ENCODE measurements around the gene ALDH18A1. TPM values are rescaled to one million over a fixed set of nuclear protein-coding genes. Genes with fewer than 3 reads are reported as not detected.

Gene ALDH18A1
- total RNA-seq, 1 donor: 78.1 TPM

- no peak for DNase-seq (ENCODE audit: low read depth in 2 of 3, low spot score in 2 of 3)
Observed at GRCh38 chr10:95559896-95560277, 96.6 kb downstream of the ALDH18A1 start.

DNA sequence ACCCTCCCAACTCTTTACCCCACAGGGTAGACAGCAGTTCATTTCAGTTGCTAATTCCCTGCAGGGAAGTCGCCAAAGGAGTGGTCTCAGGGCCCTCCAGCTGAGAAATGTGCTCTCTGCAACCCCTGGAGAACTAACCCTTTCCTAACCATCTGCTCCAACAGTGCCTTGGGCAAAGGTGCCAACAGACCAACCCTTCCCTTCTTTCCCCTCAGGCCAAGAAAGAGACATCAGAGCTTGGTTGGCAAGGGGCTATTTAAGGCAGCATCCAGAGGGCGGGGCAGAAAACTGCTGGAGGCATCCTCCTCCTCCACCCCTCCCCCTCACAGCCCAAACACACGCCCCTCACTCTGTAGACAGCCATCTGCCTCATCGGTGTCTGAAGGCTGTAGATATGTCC lies 97.0 kb downstream of the ALDH18A1 start:
- no peak for DNase-seq (ENCODE audit: low read depth in 2 of 3, low spot score in 2 of 3)

GRCh38 chr10:95558593-95559320 lies 97.8 kb downstream of the ALDH18A1 start:
- DNase-seq (ENCODE audit: low read depth in 2 of 3, low spot score in 2 of 3): no peak

- no peak for DNase-seq (ENCODE audit: low read depth in 2 of 3, low spot score in 2 of 3)
Observed at GRCh38 chr10:95556994-95557767, 99.3 kb downstream of the ALDH18A1 start.

Other genes starting within 250 kb of the ALDH18A1 start
- 3.5 TPM for gene SORBS1, start 95.3 kb downstream of the ALDH18A1 start, total RNA-seq
- 18.9 TPM for gene TCTN3, start 37.2 kb upstream of the ALDH18A1 start, total RNA-seq
- 0.27 TPM for gene ENTPD1, start 99.5 kb upstream of the ALDH18A1 start, total RNA-seq